ENCODE data around the gene ZKSCAN5.

Gene ZKSCAN5

DNA sequence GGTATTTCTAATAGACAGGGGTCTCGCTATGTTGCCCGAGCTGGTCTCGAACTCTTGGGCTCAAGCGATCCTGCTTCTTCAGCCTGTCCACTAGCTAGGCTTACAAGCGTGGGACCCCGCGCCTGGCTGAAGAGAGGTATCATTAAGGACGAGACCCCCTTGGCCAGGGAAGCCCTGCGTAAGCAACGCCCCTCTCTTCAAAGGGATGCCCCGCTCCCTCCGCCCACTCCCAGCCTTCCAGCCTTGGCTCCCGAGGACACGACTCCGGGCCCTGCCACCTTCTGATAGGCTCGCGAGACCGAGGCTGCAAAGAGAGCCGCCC, 220 bp upstream of the ZKSCAN5 start:
- H3K27me3 ChIP-seq (ENCODE audit: low read length) = no peaks in the 10 kb centered on the region
- H3K9ac ChIP-seq (ENCODE audit: low read length) = peak overlapping the region; percentile 80
- no peaks in the 10 kb centered on the region for H3K9me3 ChIP-seq (ENCODE audit: insufficient read depth, low read length)
- peak overlapping the region; percentile 85 for H3K4me2 ChIP-seq (ENCODE audit: low read depth, low read length, poor library complexity, severe bottlenecking)
- H2AFZ ChIP-seq (ENCODE audit: low read depth, low read length, severe bottlenecking) = peak overlapping the region; percentile 83
- peak overlapping the region; percentile 79 for H3K4me3 ChIP-seq (ENCODE audit: insufficient read depth, low read length, poor library complexity, severe bottlenecking)
- peaks cover 18% of the 10 kb centered on the region for H3F3A ChIP-seq (ENCODE audit: insufficient read depth)
- H3K79me2 ChIP-seq (ENCODE audit: insufficient read depth, low read length) = peaks cover 50% of the 10 kb centered on the region
- no peak overlapping the region; the same call in 1 of the 2 replicates for H3K27ac ChIP-seq (ENCODE audit: low read depth, low read length)
- H3K36me3 ChIP-seq (ENCODE audit: low read length) = peaks cover 4% of the 10 kb centered on the region; the same call in 1 of the 2 replicates
- H4K20me1 ChIP-seq (ENCODE audit: low read depth, low read length) = no peaks in the 10 kb centered on the region
- no peak for TF ChIP-seq EZH2phosphoT487 (conservative IDR thresholded peaks at IDR 0.05; ENCODE audit: low read length)
- TF ChIP-seq, protein P1, sequence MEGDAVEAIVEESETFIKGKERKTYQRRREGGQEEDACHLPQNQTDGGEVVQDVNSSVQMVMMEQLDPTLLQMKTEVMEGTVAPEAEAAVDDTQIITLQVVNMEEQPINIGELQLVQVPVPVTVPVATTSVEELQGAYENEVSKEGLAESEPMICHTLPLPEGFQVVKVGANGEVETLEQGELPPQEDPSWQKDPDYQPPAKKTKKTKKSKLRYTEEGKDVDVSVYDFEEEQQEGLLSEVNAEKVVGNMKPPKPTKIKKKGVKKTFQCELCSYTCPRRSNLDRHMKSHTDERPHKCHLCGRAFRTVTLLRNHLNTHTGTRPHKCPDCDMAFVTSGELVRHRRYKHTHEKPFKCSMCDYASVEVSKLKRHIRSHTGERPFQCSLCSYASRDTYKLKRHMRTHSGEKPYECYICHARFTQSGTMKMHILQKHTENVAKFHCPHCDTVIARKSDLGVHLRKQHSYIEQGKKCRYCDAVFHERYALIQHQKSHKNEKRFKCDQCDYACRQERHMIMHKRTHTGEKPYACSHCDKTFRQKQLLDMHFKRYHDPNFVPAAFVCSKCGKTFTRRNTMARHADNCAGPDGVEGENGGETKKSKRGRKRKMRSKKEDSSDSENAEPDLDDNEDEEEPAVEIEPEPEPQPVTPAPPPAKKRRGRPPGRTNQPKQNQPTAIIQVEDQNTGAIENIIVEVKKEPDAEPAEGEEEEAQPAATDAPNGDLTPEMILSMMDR (IDR thresholded peaks at IDR 0.05; ENCODE audit: insufficient read depth, low read length, poor library complexity, severe bottlenecking) = no peak
- H3K9me2 ChIP-seq (replicated peaks; ENCODE audit: insufficient read depth, low read length) = no peaks in the 10 kb centered on the region

DNA sequence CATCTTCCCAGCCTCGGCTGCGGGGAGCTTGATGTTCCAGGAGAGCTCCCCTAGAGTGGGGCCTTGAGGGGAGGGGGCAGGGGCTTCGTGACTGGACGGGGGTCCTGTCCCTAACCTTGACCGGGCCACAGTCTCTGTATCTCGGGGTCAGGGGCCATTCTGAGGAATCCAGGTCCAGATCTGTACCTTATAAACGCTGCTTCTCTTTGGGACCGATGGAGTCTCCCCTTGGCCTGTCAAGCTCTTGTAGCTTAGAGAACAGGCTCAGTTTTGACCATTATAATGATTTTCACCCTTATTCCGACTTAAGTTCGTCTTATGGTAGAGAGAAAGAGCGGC, 831 bp downstream of the ZKSCAN5 start:
- peaks cover 4% of the 10 kb centered on the region; the same call in 1 of the 2 replicates for H3K36me3 ChIP-seq (ENCODE audit: low read length)
- no peak for TF ChIP-seq EZH2phosphoT487 (conservative IDR thresholded peaks at IDR 0.05; ENCODE audit: low read length)
- TF ChIP-seq, protein P1 (IDR thresholded peaks at IDR 0.05; ENCODE audit: insufficient read depth, low read length, poor library complexity, severe bottlenecking) = no peak
- no peaks in the 10 kb centered on the region for H3K9me3 ChIP-seq (ENCODE audit: insufficient read depth, low read length)
- H3F3A ChIP-seq (ENCODE audit: insufficient read depth) = peaks cover 18% of the 10 kb centered on the region
- H3K9ac ChIP-seq (ENCODE audit: low read length) = peak overlapping the region; percentile 80
- no peaks in the 10 kb centered on the region for H4K20me1 ChIP-seq (ENCODE audit: low read depth, low read length)
- H3K9me2 ChIP-seq (replicated peaks; ENCODE audit: insufficient read depth, low read length) = no peaks in the 10 kb centered on the region
- H3K27me3 ChIP-seq (ENCODE audit: low read length) = no peaks in the 10 kb centered on the region
- H2AFZ ChIP-seq (ENCODE audit: low read depth, low read length, severe bottlenecking) = peak overlapping the region; percentile 83
- peak overlapping the region; percentile 79 for H3K4me3 ChIP-seq (ENCODE audit: insufficient read depth, low read length, poor library complexity, severe bottlenecking)
- H3K4me2 ChIP-seq (ENCODE audit: low read depth, low read length, poor library complexity, severe bottlenecking) = peak overlapping the region; percentile 85
- H3K79me2 ChIP-seq (ENCODE audit: insufficient read depth, low read length) = peaks cover 46% of the 10 kb centered on the region
- peak overlapping the region; percentile 66 for H3K27ac ChIP-seq (ENCODE audit: low read depth, low read length)

DNA sequence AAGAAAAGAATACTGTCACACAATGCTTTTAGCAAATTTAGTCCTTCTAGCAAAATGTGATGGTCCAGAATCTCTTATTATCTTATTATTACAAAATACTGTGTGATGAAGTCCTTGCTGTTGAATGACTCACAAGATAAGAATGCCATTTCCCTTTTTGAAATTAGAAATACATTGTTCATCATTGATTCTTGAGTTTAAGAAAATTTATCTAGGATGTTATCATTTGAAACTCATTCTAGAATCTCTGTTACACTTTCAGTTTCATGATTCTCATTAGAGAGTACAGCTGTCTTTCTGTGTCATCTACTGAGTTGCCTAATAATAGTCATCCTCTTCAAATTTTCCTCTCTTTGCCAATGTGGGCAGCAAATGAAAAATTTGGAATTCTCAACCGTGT, 9.6 kb downstream of the ZKSCAN5 start:
- Histone ChIP-seq H3K4me3 (ENCODE audit: insufficient read depth, low read length, poor library complexity, severe bottlenecking) (no peak overlapping the region), H3K27ac (ENCODE audit: low read depth, low read length) (no peak overlapping the region), H2AFZ (ENCODE audit: low read depth, low read length, severe bottlenecking) (no peak overlapping the region), H3K9me2 (replicated peaks; ENCODE audit: insufficient read depth, low read length) (no peaks in the 10 kb centered on the region), H3K9ac (ENCODE audit: low read length) (no peak overlapping the region), H3K9me3 (ENCODE audit: insufficient read depth, low read length) (no peaks in the 10 kb centered on the region), H3K4me2 (ENCODE audit: low read depth, low read length, poor library complexity, severe bottlenecking) (no peak overlapping the region), H4K20me1 (ENCODE audit: low read depth, low read length) (no peaks in the 10 kb centered on the region), H3F3A (ENCODE audit: insufficient read depth) (no peaks in the 10 kb centered on the region), H3K36me3 (ENCODE audit: low read length) (no peaks in the 10 kb centered on the region; the same call in 1 of the 2 replicates), H3K79me2 (ENCODE audit: insufficient read depth, low read length) (peaks cover 10% of the 10 kb centered on the region), H3K27me3 (ENCODE audit: low read length) (no peaks in the 10 kb centered on the region)
- no peak for TF ChIP-seq EZH2phosphoT487 (conservative IDR thresholded peaks at IDR 0.05; ENCODE audit: low read length)
- TF ChIP-seq, protein P1 (IDR thresholded peaks at IDR 0.05; ENCODE audit: insufficient read depth, low read length, poor library complexity, severe bottlenecking) = no peak
